NOMO-1 (cell line): ENCODE results near the gene HTR1D.

ENCODE experiments used
- DNase-seq, 2 experiments: peaks; one replicate each; lab custom pipeline; 2025; ENCODE audit not compliant: unreplicated experiment in 2 of 2; lab: John Stamatoyannopoulos, UW

The HTR1D gene

DNA sequence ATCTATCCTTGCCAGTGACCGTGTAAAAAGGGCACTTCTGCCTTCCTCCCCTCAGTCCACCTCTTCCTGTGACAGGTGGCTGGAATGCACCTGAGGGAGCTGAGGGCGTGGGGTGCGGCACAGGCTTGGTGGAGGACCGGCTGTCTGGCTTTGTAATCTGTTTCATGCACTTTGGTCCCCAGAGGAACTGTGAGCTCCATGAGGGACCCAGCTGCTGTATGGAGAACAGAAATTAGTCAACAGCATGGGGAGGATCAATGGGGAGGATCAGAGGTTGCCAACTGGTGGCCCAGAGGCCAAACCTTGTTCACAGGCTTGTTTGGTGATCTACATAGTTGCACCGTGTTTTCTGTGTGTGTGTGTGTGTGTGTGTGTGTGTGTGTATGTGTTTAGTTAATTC, 29.7 kb downstream of the HTR1D start:
- DNase-seq = no peak

- no peak for DNase-seq
Measured at GRCh38 chr1:23185381-23185780, 31.9 kb downstream of the HTR1D start.

DNA sequence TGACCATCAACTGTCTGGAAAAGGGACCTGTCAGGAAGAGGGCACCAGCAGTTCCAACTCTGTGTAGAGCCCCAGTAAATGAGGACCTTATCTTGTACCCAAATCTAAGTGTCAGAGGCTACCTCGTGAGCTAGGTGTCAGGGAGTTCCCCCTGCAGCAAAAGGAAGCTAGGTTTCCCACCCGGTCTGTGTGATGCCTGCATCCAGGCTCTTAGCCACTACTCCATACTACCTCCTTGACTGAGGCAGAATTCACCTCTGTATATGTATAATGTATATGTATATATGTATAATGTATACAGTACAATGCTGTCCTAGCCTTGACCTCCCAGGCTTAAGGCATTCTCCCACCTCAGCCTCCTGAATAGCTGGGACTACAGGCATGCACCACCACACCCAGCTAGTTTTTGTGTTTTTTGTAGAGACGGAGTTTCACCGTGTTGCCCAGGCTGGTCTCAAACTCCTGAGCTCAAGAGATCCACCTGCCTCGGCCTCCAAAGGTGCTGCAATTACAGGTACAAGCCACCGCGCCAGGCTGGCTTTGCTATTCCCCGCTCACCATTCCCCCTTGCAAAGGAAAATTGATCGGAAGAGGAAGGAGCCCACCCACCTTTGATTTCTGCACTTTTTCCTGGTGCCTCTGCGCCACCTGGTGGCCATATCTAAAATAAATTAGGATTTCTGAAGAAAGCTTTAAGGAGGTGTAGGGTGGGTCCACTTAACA, 32.9 kb downstream of the HTR1D start:
- peak; percentile 23 to 37 for DNase-seq

DNA sequence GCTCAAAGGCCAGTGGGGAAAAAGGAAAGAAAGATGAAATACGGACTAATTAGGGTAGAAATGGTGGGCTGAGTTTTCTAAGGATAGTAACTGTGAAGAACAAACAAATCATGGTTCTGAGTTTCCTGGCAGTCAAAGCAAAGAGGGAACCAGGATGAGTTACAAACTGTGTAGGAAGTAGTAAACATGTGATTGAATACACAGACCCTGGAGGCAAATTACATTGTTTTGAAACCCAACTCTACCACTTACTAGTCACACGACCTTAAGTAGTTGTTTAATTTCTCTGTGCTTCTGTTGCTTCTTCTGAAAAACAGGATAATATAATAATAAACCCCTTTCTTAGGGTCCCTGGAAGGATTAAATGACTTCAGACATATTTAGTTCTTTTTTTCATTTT, 37.4 kb downstream of the HTR1D start:
- DNase-seq = no peak

DNA sequence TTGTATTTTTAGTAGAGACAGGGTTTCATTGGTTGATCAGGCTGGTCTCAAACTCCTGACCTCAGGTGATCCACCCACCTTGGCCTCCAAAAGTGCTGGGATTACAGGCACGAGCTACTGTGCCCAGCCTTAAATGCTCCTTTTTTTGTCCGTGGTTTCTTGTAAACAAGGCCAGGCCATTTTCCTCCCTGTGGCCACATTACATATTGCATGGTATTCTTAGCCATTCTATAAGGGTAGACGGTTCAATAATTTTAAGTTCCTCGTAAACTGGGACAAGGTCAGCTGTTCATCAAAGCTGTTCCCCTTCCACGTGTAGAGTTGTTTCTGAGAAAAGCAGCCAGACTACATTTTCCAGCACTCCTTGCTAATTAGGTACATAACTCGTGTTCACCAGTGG, 38.4 kb downstream of the HTR1D start:
- peak in 1 of 2 experiments; percentile 11 for DNase-seq

GRCh38 chr1:23178414-23178813, 38.9 kb downstream of the HTR1D start:
- DNase-seq = no peak

DNA sequence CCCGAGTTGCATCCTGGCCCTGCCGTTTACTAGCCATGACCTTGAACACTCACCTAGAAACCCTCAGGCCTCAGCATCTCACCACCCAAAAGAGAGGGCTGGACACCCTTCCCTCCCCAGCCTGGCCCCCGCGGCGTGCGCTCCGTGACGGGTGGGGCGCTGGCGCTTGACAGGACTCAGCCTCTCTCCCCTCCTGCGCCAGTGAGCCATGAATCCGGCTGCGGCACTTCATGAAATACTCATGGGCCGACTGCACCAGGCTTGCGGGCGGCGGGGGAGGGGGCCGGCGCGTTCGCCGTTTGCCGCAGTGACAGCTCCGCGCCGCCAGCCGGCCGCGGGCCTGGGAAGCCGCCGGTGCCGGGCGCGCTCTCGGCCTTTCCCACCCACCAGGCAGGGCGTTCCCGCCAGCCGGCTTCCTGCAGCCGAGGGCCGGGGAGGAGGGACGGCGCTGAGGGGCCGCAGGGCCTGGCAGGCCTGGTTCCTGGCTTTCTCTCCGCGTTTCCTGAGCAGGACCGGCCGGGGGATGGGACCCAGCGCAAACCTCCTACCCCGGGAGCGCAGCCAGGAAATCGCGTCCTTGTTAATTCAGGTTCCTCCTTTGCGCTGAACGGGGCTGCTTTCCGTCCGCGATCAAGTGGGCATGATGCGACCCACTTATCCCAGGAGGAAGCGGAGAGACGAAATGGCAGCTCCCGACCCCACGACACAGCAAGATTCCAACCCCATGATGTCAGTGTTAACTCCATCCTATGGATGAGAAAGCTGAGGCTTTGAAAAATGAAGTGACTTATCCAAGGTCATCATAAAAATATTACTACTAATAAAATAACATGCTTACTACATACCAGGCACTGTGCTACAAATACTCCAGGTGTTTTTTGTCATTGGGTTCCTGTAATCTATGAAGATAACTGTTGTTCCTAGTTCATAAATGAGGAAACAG, 39.6 kb downstream of the HTR1D start:
- DNase-seq = peak in 1 of 2 experiments; percentile 21

- DNase-seq = no peak
Measured at GRCh38 chr1:23177031-23177430, 40.3 kb downstream of the HTR1D start.

DNA sequence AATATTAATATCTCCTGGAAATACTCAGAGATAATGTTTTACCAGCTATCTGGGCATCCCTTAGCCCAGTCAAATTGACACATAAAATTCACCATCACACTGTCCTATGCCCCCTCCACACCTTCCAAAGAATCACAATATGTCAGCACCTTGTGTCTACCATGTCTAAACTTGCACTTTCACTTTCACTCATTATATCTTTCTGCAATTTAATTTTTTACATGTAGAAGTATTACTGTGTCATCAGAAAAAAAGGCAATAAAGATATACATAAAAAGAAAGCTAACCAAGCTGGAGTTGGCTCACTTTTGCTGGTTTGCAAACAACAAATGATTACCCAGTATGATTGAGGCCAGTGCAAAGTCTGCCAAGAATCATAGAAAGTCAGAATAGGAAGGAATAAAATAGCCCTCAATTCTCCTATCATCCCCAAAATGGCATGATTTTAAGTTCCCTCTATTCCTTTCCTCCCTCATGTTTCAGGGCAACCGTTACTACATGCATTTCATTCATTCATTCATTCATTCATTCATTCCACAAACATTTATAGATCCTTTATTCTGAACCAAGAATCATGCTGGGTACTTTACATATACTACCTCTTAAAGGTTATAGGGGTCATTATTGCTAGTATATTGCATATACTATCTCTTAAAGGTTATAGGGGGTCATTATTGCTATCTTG, 42.7 kb downstream of the HTR1D start:
- no peak for DNase-seq

GRCh38 chr1:23171181-23171755, 46.0 kb downstream of the HTR1D start:
- DNase-seq = no peak

GRCh38 chr1:23169727-23170335, 47.5 kb downstream of the HTR1D start:
- DNase-seq = peak; percentile 80 to 92

GRCh38 chr1:23169195-23169575, 48.1 kb downstream of the HTR1D start:
- no peak for DNase-seq

GRCh38 chr1:23168445-23169194, 48.7 kb downstream of the HTR1D start, which contains the start of gene LUZP1:
Gene LUZP1, minus strand, starts transcription at chr1:23168856.
- DNase-seq = peak; percentile 60 to 61

DNA sequence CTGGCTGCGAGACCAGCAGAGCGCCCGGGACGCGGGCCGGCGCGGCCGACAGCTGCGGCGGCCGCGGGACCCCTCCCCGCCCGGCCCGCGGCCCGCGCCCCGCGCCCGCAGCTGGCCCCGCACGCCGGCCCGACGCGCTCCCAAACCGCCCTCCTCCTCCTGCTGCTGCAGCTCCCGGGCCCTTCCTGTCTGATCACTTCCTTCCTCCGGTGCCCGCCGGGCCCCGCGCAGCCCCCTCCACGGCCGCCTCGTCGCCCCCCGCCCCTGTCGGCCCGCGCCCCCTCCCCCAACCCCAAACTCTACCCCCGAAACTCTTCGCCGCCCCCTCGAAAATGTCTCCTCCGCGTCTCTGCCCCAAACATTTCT, 49.2 kb downstream of the HTR1D start:
- peak; percentile 23 to 32 for DNase-seq

- peak; percentile 23 to 41 for DNase-seq
Measured at GRCh38 chr1:23167353-23168078, 49.8 kb downstream of the HTR1D start.

- DNase-seq = no peak
Measured at GRCh38 chr1:23166854-23167253, 50.4 kb downstream of the HTR1D start.

GRCh38 chr1:23163395-23163794, 53.9 kb downstream of the HTR1D start:
- no peak for DNase-seq

DNA sequence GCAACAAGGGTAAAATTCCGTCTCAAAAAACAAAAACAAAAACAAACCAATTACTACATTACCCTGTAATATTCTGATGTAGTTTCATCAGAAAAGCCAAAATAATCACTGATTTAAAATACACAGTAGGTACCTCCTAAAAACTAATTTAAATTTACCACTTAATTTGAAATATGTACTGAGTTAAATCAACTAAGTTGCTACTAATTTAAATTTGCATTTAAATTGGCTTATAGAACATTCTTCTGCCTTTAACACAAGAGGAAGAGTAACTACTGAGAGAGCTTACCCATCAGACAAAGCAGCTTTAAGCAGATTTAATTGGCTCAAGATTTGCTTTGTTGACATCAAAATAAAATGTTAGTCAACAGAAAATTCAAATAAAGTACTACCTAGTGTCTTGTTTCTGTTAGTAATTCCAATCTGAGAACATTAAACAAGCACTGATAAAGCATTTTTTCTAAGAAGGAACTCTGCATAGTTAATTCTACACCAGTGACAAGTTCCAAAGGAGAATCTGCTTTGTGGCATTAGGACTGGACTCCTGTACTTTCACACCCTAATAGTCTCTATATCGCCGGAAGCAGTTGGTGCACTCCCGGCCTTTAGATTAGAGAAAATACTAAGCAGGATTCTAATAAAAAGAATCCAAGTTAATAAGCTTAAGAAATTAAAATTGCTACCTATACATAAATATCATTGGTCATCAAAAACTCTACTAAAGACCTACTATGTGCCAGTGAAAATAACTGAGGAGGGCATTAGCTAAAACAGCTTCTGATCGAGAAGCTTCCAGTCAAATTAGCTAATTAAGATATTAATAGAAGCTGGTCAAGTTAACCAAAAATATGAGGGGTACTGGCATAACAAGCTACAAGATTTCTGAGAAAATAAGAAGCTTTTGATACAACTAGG, 57.1 kb downstream of the HTR1D start:
- no peak for DNase-seq
